Stimulated activated CD8-positive, alpha-beta memory T cell treated with anti-CD3 and anti-CD28 coated beads, Interleukin-12 subunit alpha, Interleukin-12 subunit beta, amount 100 ng/mL, for 24 hours (primary cell): ENCODE results near the gene PRKCZ.

Experiments used
- DNase-seq: peaks from one replicate; pipeline ENCODE4 v3.0.0-alpha.2; 2020; ENCODE audit errors: extremely low read depth

The PRKCZ gene

GRCh38 chr1:2046174-2046917, 3.9 kb upstream of the PRKCZ start:
- DNase-seq, result no peak

GRCh38 chr1:2046953-2047748, 3.1 kb upstream of the PRKCZ start:
- DNase-seq, result no peak

- DNase-seq, result no peak
These were observed 2.2 kb upstream of the PRKCZ start for GRCh38 chr1:2047749-2048729.

- no peak for DNase-seq
These were observed 940 bp upstream of the PRKCZ start for GRCh38 chr1:2049225-2049717.

GRCh38 chr1:2050461-2050792, 216 bp downstream of the PRKCZ start:
- no peak for DNase-seq

GRCh38 chr1:2050793-2051682, 827 bp downstream of the PRKCZ start:
- no peak for DNase-seq

GRCh38 chr1:2052054-2052679, 2.0 kb downstream of the PRKCZ start:
- no peak for DNase-seq

- DNase-seq, result no peak
These were observed 2.5 kb downstream of the PRKCZ start for GRCh38 chr1:2052756-2053155.

- DNase-seq, result no peak
These were observed 3.0 kb downstream of the PRKCZ start for GRCh38 chr1:2053217-2053616.

- DNase-seq, result no peak
These were observed 3.7 kb downstream of the PRKCZ start for GRCh38 chr1:2053784-2054376.

- no peak for DNase-seq
These were observed 4.3 kb downstream of the PRKCZ start for GRCh38 chr1:2054560-2054959.

GRCh38 chr1:2055911-2056575, 5.8 kb downstream of the PRKCZ start:
- no peak for DNase-seq

GRCh38 chr1:2056955-2057590, 6.9 kb downstream of the PRKCZ start:
- no peak for DNase-seq

GRCh38 chr1:2059290-2059953, 9.2 kb downstream of the PRKCZ start:
- no peak for DNase-seq

- DNase-seq, result no peak
These were observed 9.9 kb downstream of the PRKCZ start for GRCh38 chr1:2060072-2060471.

GRCh38 chr1:2060535-2060934, 10.3 kb downstream of the PRKCZ start:
- no peak for DNase-seq

- DNase-seq, result no peak
These were observed 11.0 kb downstream of the PRKCZ start for GRCh38 chr1:2061065-2061778.

GRCh38 chr1:2065699-2066098, 15.5 kb downstream of the PRKCZ start:
- no peak for DNase-seq
